ENCODE results near the gene ZBTB49. TPM values are rescaled to one million over a fixed set of nuclear protein-coding genes. Genes with fewer than 3 reads are reported as not detected.
A peak's percentile ranks its signal among the peaks of the same experiment; 100 is the strongest.

The ZBTB49 gene, protein sequence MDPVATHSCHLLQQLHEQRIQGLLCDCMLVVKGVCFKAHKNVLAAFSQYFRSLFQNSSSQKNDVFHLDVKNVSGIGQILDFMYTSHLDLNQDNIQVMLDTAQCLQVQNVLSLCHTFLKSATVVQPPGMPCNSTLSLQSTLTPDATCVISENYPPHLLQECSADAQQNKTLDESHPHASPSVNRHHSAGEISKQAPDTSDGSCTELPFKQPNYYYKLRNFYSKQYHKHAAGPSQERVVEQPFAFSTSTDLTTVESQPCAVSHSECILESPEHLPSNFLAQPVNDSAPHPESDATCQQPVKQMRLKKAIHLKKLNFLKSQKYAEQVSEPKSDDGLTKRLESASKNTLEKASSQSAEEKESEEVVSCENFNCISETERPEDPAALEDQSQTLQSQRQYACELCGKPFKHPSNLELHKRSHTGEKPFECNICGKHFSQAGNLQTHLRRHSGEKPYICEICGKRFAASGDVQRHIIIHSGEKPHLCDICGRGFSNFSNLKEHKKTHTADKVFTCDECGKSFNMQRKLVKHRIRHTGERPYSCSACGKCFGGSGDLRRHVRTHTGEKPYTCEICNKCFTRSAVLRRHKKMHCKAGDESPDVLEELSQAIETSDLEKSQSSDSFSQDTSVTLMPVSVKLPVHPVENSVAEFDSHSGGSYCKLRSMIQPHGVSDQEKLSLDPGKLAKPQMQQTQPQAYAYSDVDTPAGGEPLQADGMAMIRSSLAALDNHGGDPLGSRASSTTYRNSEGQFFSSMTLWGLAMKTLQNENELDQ
- total RNA-seq (2021) (4.4 to 7.4 TPM (median 5.6 TPM) in 3 replicates), Bru-seq, nascent RNA (percentile 71 among the genes with signal in this experiment)
- long read RNA-seq, experiment 1, partial matches to known transcripts, result 1 of 19 reads
- long read RNA-seq, experiment 1, other reads (novel, unspliced or antisense), result 14 of 19 reads
- long read RNA-seq, experiment 2, partial matches to known transcripts, result 0 of 4 reads
- long read RNA-seq, experiment 2, other reads (novel, unspliced or antisense), result 4 of 4 reads
- long read RNA-seq, experiment 3, partial matches to known transcripts, result 1 of 5 reads
- long read RNA-seq, experiment 3, other reads (novel, unspliced or antisense), result 2 of 5 reads

DNA sequence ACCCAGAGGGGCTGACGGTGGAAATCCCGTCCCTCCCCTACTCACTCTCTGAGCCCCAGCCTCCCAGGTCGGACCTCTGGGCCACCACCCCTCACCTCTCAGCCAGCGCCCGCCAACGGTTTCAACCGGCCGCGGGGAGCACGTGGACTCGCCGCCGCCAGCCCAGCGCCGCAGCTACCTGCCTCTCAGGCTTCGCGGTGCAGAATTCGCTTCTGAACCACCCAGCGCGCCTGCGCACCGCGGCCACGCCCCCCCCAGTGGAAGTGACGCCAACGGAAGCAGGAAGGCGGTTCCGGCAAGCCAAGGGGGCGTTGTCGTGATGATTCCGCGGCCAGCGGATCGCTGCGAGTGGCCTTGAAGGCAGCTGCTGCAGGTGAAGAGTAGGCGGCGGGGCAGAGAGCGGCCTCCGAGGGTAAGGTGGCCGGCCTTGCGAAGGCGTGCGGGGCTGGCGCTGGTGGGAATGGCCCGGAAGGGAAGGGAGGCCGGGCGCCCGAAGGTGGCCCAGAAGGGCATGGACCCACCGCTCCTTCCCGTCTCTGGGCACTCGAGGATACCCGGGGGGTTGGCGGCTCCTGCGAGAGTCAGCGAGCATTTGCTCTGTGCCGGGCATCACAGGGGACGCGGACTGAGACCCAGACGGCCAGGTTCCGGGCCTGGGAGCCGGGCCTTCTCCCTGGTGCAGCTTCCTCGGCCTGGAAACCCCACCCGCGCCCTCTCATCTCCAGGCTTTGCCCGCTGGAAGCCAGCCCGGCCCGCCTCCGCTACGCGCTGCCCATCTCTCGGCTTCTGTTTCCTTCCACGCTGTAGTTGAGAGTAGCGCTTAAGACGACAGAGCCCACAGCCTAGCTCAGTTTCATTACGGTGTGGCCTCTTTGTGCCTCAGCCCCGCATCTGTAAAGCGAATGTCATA, at the start of gene ZBTB49, which contains the start of gene LYAR:
Gene ZBTB49, plus strand, starts transcription at position 311 of the 910 bp plus-strand sequence. CDS start 9,695 bp downstream, outside the sequence.
Gene LYAR, minus strand, starts transcription at position 214 of the 910 bp plus-strand sequence. CDS start 6,412 bp downstream, outside the sequence.
- ChIA-PET POLR2A (interaction anchor here (1.2 kb wide), 1 partner anchor 42 kb away, joined by 3 read pairs; the partner anchor contains the start of gene TMEM128), CTCF (interaction anchor here (0.7 to 0.9 kb wide), 3 partner anchors 30 to 49 kb away, joined by 3 read pairs; no protein-coding TSS in a partner anchor)
- Mint-ChIP-seq H3K4me3 (peak within 1 kb of the TSS; percentile 94), H3K36me3 (peaks cover 19% of the 10 kb centered on the region), H3K27me3 (ENCODE audit: low read depth) (no peaks in the 10 kb centered on the region), H3K4me1 (peaks cover 23% of the 10 kb centered on the region), H3K9me3 (peaks cover 4% of the 10 kb centered on the region; the same call in 1 of the 2 replicates), H3K27ac (peak within 1 kb of the TSS; percentile 72; the same call in 1 of the 2 replicates)
- DNase-seq (ENCODE audit: low spot score), result peak; percentile 98
- peak; percentile 91 for ATAC-seq
- TF ChIP-seq MYBL2 (CRISPR knock-in tag; IDR thresholded peaks at IDR 0.05) (0 out of 2 replicates have a peak, but pooled peaks have one; percentile 17), GABPB1 (CRISPR knock-in tag; IDR thresholded peaks at IDR 0.05) (peak; percentile 73), SMAD3 (CRISPR knock-in tag; IDR thresholded peaks at IDR 0.05; ENCODE audit: borderline replicate concordance) (peak; percentile 77; the same call in 1 of the 2 replicates), MXD4 (CRISPR knock-in tag; IDR thresholded peaks at IDR 0.05; ENCODE audit: borderline replicate concordance) (no peak), OVOL2 (CRISPR knock-in tag; IDR thresholded peaks at IDR 0.05; ENCODE audit: borderline replicate concordance) (no peak), GRHL2 (CRISPR knock-in tag; IDR thresholded peaks at IDR 0.05; ENCODE audit: insufficient replicate concordance, severe bottlenecking) (no peak), TCF7 (CRISPR knock-in tag; IDR thresholded peaks at IDR 0.05; ENCODE audit: low read depth) (no peak), KAT7 (CRISPR knock-in tag; IDR thresholded peaks at IDR 0.05; ENCODE audit: borderline replicate concordance) (peak; percentile 87; the same call in 1 of the 2 replicates), TEAD1 (CRISPR knock-in tag; IDR thresholded peaks at IDR 0.05) (peak; percentile 87), ETV6 (CRISPR knock-in tag; IDR thresholded peaks at IDR 0.05) (peak; percentile 96; the same call in 1 of the 2 replicates), TP53 (CRISPR knock-in tag; IDR thresholded peaks at IDR 0.05) (no peak), GTF2I (CRISPR knock-in tag; conservative IDR thresholded peaks at IDR 0.05) (no peak), SP1 (CRISPR knock-in tag; conservative IDR thresholded peaks at IDR 0.05) (peak; percentile 98), FOXP1 (CRISPR knock-in tag; IDR thresholded peaks at IDR 0.05; ENCODE audit: borderline replicate concordance) (peak; percentile 63), ZNF232 (CRISPR knock-in tag; IDR thresholded peaks at IDR 0.05) (peak; percentile 83; the same call in 1 of the 2 replicates)
- TF ChIP-seq, protein P1, sequence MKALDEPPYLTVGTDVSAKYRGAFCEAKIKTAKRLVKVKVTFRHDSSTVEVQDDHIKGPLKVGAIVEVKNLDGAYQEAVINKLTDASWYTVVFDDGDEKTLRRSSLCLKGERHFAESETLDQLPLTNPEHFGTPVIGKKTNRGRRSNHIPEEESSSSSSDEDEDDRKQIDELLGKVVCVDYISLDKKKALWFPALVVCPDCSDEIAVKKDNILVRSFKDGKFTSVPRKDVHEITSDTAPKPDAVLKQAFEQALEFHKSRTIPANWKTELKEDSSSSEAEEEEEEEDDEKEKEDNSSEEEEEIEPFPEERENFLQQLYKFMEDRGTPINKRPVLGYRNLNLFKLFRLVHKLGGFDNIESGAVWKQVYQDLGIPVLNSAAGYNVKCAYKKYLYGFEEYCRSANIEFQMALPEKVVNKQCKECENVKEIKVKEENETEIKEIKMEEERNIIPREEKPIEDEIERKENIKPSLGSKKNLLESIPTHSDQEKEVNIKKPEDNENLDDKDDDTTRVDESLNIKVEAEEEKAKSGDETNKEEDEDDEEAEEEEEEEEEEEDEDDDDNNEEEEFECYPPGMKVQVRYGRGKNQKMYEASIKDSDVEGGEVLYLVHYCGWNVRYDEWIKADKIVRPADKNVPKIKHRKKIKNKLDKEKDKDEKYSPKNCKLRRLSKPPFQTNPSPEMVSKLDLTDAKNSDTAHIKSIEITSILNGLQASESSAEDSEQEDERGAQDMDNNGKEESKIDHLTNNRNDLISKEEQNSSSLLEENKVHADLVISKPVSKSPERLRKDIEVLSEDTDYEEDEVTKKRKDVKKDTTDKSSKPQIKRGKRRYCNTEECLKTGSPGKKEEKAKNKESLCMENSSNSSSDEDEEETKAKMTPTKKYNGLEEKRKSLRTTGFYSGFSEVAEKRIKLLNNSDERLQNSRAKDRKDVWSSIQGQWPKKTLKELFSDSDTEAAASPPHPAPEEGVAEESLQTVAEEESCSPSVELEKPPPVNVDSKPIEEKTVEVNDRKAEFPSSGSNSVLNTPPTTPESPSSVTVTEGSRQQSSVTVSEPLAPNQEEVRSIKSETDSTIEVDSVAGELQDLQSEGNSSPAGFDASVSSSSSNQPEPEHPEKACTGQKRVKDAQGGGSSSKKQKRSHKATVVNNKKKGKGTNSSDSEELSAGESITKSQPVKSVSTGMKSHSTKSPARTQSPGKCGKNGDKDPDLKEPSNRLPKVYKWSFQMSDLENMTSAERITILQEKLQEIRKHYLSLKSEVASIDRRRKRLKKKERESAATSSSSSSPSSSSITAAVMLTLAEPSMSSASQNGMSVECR (CRISPR knock-in tag; IDR thresholded peaks at IDR 0.05; ENCODE audit: borderline replicate concordance), result peak; percentile 90; the same call in 1 of the 2 replicates
- TF ChIP-seq, protein P2, sequence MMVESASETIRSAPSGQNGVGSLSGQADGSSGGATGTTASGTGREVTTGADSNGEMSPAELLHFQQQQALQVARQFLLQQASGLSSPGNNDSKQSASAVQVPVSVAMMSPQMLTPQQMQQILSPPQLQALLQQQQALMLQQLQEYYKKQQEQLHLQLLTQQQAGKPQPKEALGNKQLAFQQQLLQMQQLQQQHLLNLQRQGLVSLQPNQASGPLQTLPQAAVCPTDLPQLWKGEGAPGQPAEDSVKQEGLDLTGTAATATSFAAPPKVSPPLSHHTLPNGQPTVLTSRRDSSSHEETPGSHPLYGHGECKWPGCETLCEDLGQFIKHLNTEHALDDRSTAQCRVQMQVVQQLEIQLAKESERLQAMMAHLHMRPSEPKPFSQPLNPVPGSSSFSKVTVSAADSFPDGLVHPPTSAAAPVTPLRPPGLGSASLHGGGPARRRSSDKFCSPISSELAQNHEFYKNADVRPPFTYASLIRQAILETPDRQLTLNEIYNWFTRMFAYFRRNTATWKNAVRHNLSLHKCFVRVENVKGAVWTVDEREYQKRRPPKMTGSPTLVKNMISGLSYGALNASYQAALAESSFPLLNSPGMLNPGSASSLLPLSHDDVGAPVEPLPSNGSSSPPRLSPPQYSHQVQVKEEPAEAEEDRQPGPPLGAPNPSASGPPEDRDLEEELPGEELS (CRISPR knock-in tag; IDR thresholded peaks at IDR 0.05), result peak; percentile 87; the same call in 1 of the 2 replicates
- TF ChIP-seq, protein P3, sequence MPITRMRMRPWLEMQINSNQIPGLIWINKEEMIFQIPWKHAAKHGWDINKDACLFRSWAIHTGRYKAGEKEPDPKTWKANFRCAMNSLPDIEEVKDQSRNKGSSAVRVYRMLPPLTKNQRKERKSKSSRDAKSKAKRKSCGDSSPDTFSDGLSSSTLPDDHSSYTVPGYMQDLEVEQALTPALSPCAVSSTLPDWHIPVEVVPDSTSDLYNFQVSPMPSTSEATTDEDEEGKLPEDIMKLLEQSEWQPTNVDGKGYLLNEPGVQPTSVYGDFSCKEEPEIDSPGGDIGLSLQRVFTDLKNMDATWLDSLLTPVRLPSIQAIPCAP (CRISPR knock-in tag; IDR thresholded peaks at IDR 0.05), result peak; percentile 78; the same call in 1 of the 2 replicates
- TF ChIP-seq, protein P4, sequence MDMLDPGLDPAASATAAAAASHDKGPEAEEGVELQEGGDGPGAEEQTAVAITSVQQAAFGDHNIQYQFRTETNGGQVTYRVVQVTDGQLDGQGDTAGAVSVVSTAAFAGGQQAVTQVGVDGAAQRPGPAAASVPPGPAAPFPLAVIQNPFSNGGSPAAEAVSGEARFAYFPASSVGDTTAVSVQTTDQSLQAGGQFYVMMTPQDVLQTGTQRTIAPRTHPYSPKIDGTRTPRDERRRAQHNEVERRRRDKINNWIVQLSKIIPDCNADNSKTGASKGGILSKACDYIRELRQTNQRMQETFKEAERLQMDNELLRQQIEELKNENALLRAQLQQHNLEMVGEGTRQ (CRISPR knock-in tag; IDR thresholded peaks at IDR 0.05), result peak; percentile 66; the same call in 1 of the 2 replicates
- TF ChIP-seq, protein P5, sequence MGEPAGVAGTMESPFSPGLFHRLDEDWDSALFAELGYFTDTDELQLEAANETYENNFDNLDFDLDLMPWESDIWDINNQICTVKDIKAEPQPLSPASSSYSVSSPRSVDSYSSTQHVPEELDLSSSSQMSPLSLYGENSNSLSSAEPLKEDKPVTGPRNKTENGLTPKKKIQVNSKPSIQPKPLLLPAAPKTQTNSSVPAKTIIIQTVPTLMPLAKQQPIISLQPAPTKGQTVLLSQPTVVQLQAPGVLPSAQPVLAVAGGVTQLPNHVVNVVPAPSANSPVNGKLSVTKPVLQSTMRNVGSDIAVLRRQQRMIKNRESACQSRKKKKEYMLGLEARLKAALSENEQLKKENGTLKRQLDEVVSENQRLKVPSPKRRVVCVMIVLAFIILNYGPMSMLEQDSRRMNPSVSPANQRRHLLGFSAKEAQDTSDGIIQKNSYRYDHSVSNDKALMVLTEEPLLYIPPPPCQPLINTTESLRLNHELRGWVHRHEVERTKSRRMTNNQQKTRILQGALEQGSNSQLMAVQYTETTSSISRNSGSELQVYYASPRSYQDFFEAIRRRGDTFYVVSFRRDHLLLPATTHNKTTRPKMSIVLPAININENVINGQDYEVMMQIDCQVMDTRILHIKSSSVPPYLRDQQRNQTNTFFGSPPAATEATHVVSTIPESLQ (CRISPR knock-in tag; IDR thresholded peaks at IDR 0.05), result 0 out of 2 replicates have a peak, but pooled peaks have one; percentile 32
- TF ChIP-seq, protein P6, sequence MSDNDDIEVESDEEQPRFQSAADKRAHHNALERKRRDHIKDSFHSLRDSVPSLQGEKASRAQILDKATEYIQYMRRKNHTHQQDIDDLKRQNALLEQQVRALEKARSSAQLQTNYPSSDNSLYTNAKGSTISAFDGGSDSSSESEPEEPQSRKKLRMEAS (CRISPR knock-in tag; IDR thresholded peaks at IDR 0.05), result peak; percentile 98
